ENCODE measurements around the gene RBBP9.

Gene RBBP9

DNA sequence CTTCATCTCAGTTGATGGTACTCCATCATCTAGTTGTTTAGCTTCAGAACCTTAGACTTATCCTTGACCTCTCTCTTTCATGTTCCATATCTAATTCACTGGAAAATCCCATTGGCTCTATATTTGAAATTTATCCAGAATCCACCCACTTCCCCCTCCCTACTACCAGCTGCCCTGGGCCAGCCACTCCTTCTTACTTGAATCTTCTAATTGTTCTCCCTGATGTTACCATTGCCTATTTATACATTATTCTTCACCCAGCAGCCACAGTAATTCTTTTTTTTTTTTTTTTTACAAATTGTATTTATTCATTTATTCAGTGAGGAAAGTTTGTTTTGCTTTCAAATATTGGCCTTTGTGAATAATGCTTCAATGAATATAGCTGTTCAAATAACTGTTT is 18.9 kb upstream of the RBBP9 start:
- Histone ChIP-seq H2BK5ac (ENCODE audit: low read length) (no peak overlapping the region), H3K9me3 (replicated peaks in 1 of 2; ENCODE audit: control insufficient read depth in 2 of 2, insufficient read depth in 1 of 2, low read depth in 1 of 2, low read length in 2 of 2) (peaks cover 0 to 3% of the 10 kb centered on the region in 2 donors), H3K4me2 (ENCODE audit: insufficient read depth, low read length, poor library complexity, severe bottlenecking) (no peak overlapping the region), H2AK5ac (ENCODE audit: low read depth, low read length) (no peak overlapping the region), H3K4me1 (ENCODE audit: control insufficient read depth in 2 of 2, insufficient read depth in 1 of 2, low read depth in 1 of 2, low read length in 2 of 2) (no peaks in the 10 kb centered on the region), H4K91ac (ENCODE audit: low read depth, low read length, poor library complexity) (no peak overlapping the region), H3K79me1 (ENCODE audit: low read depth, low read length) (no peaks in the 10 kb centered on the region), H4K8ac (ENCODE audit: low read depth, low read length) (no peak overlapping the region), H3K9ac (ENCODE audit: low read depth, low read length, poor library complexity) (no peak overlapping the region), H3K4ac (ENCODE audit: low read length) (no peak overlapping the region), H2AFZ (ENCODE audit: low read length) (no peak overlapping the region), H3K23ac (ENCODE audit: low read depth, low read length, poor library complexity) (no peak overlapping the region), H3K27ac (replicated peaks; ENCODE audit: low read length) (no peak overlapping the region), H2BK120ac (ENCODE audit: low read depth, low read length) (no peak overlapping the region), H3K36me3 (replicated peaks in 1 of 2; ENCODE audit: control insufficient read depth in 2 of 2, insufficient read depth in 2 of 2, low read length in 2 of 2) (peaks cover 7 to 60% of the 10 kb centered on the region in 2 donors), H3K18ac (ENCODE audit: low read length) (no peak overlapping the region), H3K27me3 (ENCODE audit: control insufficient read depth in 3 of 3, insufficient read depth in 3 of 3, low read depth in 1 of 3, low read length in 3 of 3) (no peaks in the 10 kb centered on the region), H2BK15ac (ENCODE audit: low read length) (no peak overlapping the region), H2BK12ac (ENCODE audit: low read length) (no peak overlapping the region), H3K14ac (ENCODE audit: low read length) (no peak overlapping the region), H3K4me3 (ENCODE audit: low read length in 2 of 2) (no peak overlapping the region)
- DNase-seq (ENCODE audit: low spot score): no peak

- WGBS, 2 donors (ENCODE audit: extremely low coverage in 2 of 2, insufficient read length in 2 of 2, insufficient replicate concordance in 1 of 2): no CpG with 5 or more reads among the region's 5 CpGs
- H2BK5ac ChIP-seq (ENCODE audit: low read length): no peak overlapping the region
These were observed 17.1 kb upstream of the RBBP9 start for GRCh38 chr20:18514127-18514526.

GRCh38 chr20:18513208-18513607 is 16.2 kb upstream of the RBBP9 start:
- H2AK5ac ChIP-seq (ENCODE audit: low read depth, low read length): no peak overlapping the region
- no peak overlapping the region for H2AFZ ChIP-seq (ENCODE audit: low read length)
- H4K91ac ChIP-seq (ENCODE audit: low read depth, low read length, poor library complexity): no peak overlapping the region
- no peak overlapping the region for H3K14ac ChIP-seq (ENCODE audit: low read length)
- no CpG with 5 or more reads among the region's 7 CpGs for WGBS, 2 donors (ENCODE audit: extremely low coverage in 2 of 2, insufficient read length in 2 of 2, insufficient replicate concordance in 1 of 2)
- H3K4ac ChIP-seq (ENCODE audit: low read length): no peak overlapping the region
- no peak overlapping the region for H3K9ac ChIP-seq (ENCODE audit: low read depth, low read length, poor library complexity)
- H2BK15ac ChIP-seq (ENCODE audit: low read length): no peak overlapping the region
- H2BK12ac ChIP-seq (ENCODE audit: low read length): no peak overlapping the region
- no peak overlapping the region for H3K18ac ChIP-seq (ENCODE audit: low read length)
- H3K27me3 ChIP-seq (ENCODE audit: control insufficient read depth in 3 of 3, insufficient read depth in 3 of 3, low read depth in 1 of 3, low read length in 3 of 3): no peaks in the 10 kb centered on the region
- H2BK120ac ChIP-seq (ENCODE audit: low read depth, low read length): no peak overlapping the region
- no peak overlapping the region for H4K8ac ChIP-seq (ENCODE audit: low read depth, low read length)
- H3K27ac ChIP-seq (replicated peaks; ENCODE audit: low read length): no peak overlapping the region
- H3K23ac ChIP-seq (ENCODE audit: low read depth, low read length, poor library complexity): no peak overlapping the region
- H3K79me1 ChIP-seq (ENCODE audit: low read depth, low read length): no peaks in the 10 kb centered on the region
- H3K36me3 ChIP-seq (replicated peaks in 1 of 2; ENCODE audit: control insufficient read depth in 2 of 2, insufficient read depth in 2 of 2, low read length in 2 of 2): peaks cover 12 to 76% of the 10 kb centered on the region in 2 donors
- peaks cover 2 to 3% of the 10 kb centered on the region in 2 donors for H3K4me1 ChIP-seq (ENCODE audit: control insufficient read depth in 2 of 2, insufficient read depth in 1 of 2, low read depth in 1 of 2, low read length in 2 of 2)
- no peak overlapping the region for H3K4me2 ChIP-seq (ENCODE audit: insufficient read depth, low read length, poor library complexity, severe bottlenecking)
- H3K9me3 ChIP-seq (replicated peaks in 1 of 2; ENCODE audit: control insufficient read depth in 2 of 2, insufficient read depth in 1 of 2, low read depth in 1 of 2, low read length in 2 of 2): peaks cover 0 to 3% of the 10 kb centered on the region in 2 donors
- no peak overlapping the region for H3K4me3 ChIP-seq (ENCODE audit: low read length in 2 of 2)
- DNase-seq (ENCODE audit: low spot score): no peak
- H2BK5ac ChIP-seq (ENCODE audit: low read length): no peak overlapping the region

More at GRCh38 chr20:18514127-18514526, 17.1 kb upstream of the RBBP9 start:
- Histone ChIP-seq H2BK15ac (ENCODE audit: low read length) (no peak overlapping the region), H3K9ac (ENCODE audit: low read depth, low read length, poor library complexity) (no peak overlapping the region), H3K4ac (ENCODE audit: low read length) (no peak overlapping the region), H3K36me3 (replicated peaks in 1 of 2; ENCODE audit: control insufficient read depth in 2 of 2, insufficient read depth in 2 of 2, low read length in 2 of 2) (peaks cover 12 to 75% of the 10 kb centered on the region in 2 donors), H4K91ac (ENCODE audit: low read depth, low read length, poor library complexity) (no peak overlapping the region), H2BK12ac (ENCODE audit: low read length) (no peak overlapping the region), H3K4me3 (ENCODE audit: low read length in 2 of 2) (no peak overlapping the region), H3K23ac (ENCODE audit: low read depth, low read length, poor library complexity) (no peak overlapping the region), H3K79me1 (ENCODE audit: low read depth, low read length) (no peaks in the 10 kb centered on the region), H3K4me2 (ENCODE audit: insufficient read depth, low read length, poor library complexity, severe bottlenecking) (no peak overlapping the region), H3K27ac (replicated peaks; ENCODE audit: low read length) (no peak overlapping the region), H3K14ac (ENCODE audit: low read length) (no peak overlapping the region), H2AK5ac (ENCODE audit: low read depth, low read length) (no peak overlapping the region), H3K4me1 (ENCODE audit: control insufficient read depth in 2 of 2, insufficient read depth in 1 of 2, low read depth in 1 of 2, low read length in 2 of 2) (no peaks in the 10 kb centered on the region), H3K27me3 (ENCODE audit: control insufficient read depth in 3 of 3, insufficient read depth in 3 of 3, low read depth in 1 of 3, low read length in 3 of 3) (no peaks in the 10 kb centered on the region), H2BK120ac (ENCODE audit: low read depth, low read length) (no peak overlapping the region), H3K18ac (ENCODE audit: low read length) (no peak overlapping the region), H2AFZ (ENCODE audit: low read length) (no peak overlapping the region), H4K8ac (ENCODE audit: low read depth, low read length) (no peak overlapping the region), H3K9me3 (replicated peaks in 1 of 2; ENCODE audit: control insufficient read depth in 2 of 2, insufficient read depth in 1 of 2, low read depth in 1 of 2, low read length in 2 of 2) (peaks cover 0 to 3% of the 10 kb centered on the region in 2 donors)
- DNase-seq (ENCODE audit: low spot score): no peak

DNA sequence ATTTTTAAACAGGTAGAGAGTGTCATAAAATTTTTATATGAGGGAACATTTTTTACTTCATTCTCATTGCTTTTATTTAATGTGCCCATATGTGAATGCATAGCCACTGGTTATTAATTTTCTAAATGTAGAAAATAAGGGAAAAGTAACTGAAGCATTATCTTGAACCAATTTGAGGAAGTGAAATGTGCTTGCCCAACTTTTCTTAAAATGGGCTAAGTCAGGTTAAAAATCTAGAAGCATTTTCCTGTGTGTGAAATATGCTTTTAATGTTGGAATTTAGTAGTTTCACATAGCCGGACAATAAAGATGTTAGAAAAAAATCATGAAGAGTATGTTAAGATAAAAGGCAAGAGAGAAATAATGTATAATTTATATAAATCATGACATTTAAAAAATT is 14.5 kb upstream of the RBBP9 start:
- Histone ChIP-seq H3K9me3 (replicated peaks in 1 of 2; ENCODE audit: control insufficient read depth in 2 of 2, insufficient read depth in 1 of 2, low read depth in 1 of 2, low read length in 2 of 2) (peaks cover 0 to 3% of the 10 kb centered on the region in 2 donors), H4K8ac (ENCODE audit: low read depth, low read length) (no peak overlapping the region), H3K4ac (ENCODE audit: low read length) (no peak overlapping the region), H3K79me1 (ENCODE audit: low read depth, low read length) (peaks cover 4% of the 10 kb centered on the region), H3K18ac (ENCODE audit: low read length) (no peak overlapping the region), H4K91ac (ENCODE audit: low read depth, low read length, poor library complexity) (no peak overlapping the region), H2BK120ac (ENCODE audit: low read depth, low read length) (no peak overlapping the region), H2BK12ac (ENCODE audit: low read length) (no peak overlapping the region), H3K27me3 (ENCODE audit: control insufficient read depth in 3 of 3, insufficient read depth in 3 of 3, low read depth in 1 of 3, low read length in 3 of 3) (no peaks in the 10 kb centered on the region), H2AK5ac (ENCODE audit: low read depth, low read length) (no peak overlapping the region), H3K9ac (ENCODE audit: low read depth, low read length, poor library complexity) (no peak overlapping the region), H2AFZ (ENCODE audit: low read length) (no peak overlapping the region), H3K23ac (ENCODE audit: low read depth, low read length, poor library complexity) (no peak overlapping the region), H3K27ac (replicated peaks; ENCODE audit: low read length) (no peak overlapping the region), H3K4me1 (ENCODE audit: control insufficient read depth in 2 of 2, insufficient read depth in 1 of 2, low read depth in 1 of 2, low read length in 2 of 2) (peaks cover 6% of the 10 kb centered on the region in 2 donors), H3K36me3 (replicated peaks in 1 of 2; ENCODE audit: control insufficient read depth in 2 of 2, insufficient read depth in 2 of 2, low read length in 2 of 2) (peaks cover 12 to 68% of the 10 kb centered on the region in 2 donors), H2BK5ac (ENCODE audit: low read length) (no peak overlapping the region), H3K4me3 (ENCODE audit: low read length in 2 of 2) (no peak overlapping the region), H3K4me2 (ENCODE audit: insufficient read depth, low read length, poor library complexity, severe bottlenecking) (no peak overlapping the region), H2BK15ac (ENCODE audit: low read length) (no peak overlapping the region), H3K14ac (ENCODE audit: low read length) (no peak overlapping the region)
- no peak for DNase-seq (ENCODE audit: low spot score)
- WGBS, 2 donors (ENCODE audit: extremely low coverage in 2 of 2, insufficient read length in 2 of 2, insufficient replicate concordance in 1 of 2): no CpG with 5 or more reads among the region's 1 CpG

Measured in neuronal stem cell (in vitro differentiated cells).